Measurements from ENCODE around the gene SPPL2A. TPM values are rescaled to one million over a fixed set of nuclear protein-coding genes. Genes with fewer than 3 reads are reported as not detected.

The SPPL2A gene
- total RNA-seq, 1 donor from 2014 or later, result 156 TPM

DNA sequence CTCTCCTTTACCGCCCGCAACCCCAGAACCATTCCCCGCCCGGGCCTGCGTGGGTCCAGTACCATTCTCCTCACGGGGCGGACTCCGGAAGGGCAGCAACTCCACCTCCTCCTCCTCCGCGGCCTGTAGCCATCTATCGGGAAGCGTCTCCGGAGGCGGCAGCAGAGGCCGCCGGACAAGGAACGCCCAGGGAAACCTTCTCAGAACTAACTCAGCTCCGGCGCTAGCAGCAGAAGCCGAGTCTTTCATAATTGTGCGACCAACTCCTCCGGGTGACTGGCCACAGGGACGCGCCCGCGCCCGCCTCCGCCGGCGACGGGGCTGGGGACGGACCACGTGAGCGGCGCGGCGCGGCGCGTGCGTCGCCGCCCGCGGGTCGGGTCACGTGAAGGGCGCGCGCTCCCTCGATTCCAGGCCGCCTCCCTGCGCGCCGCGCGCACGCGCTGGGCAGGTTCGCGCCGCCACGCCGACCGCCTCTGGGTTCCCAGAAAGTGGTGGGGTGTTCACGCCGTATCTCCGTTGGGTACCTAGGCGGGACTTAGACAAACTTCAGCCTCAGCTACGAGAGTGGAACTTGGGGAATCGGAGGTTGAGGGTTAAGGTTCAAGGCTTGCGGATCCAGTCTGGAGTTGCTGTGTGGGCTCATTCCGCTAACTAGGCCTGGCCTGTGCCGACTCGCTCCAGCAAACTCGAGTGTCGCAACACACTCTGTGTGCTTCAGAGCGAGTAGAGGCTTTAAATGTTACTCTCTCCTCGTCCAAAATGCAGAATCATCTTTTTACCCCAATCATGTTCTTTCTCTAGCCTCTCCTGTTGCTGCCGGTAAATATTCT lies 78.8 kb downstream of the SPPL2A start, which contains the start of gene TRPM7:
TSS of gene TRPM7 (minus strand) at position 329 of the 833 bp plus-strand sequence. CDS start at position 65, 264 bp downstream.
- DNase-seq (ENCODE audit: low read depth), result peak; percentile 90

DNA sequence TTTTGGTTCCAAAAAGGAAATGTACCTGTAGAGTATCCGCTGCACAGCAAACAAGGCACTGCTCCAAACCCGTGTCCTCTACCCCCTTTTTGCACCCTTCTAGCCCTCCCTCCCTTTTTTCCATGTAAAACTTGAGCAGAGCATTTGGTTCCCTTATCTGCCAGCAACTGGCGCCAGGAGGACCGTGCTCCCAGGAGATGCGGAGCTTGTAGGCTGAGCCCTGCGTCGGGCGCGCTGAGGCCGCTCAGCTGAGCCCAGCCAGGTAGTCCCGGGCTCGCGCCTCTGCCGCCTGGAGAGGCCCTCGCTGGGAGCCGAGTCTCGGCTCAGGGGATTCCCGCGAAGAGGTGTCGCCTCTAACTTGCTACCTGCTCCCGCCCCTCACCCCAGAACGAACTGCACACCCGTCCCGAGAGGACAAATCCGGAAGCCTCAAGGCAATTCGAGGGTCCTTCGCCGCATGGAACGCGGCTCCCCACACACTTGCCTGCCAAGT lies 79.5 kb downstream of the SPPL2A start:
- DNase-seq (ENCODE audit: low read depth), result peak; percentile 40

DNA sequence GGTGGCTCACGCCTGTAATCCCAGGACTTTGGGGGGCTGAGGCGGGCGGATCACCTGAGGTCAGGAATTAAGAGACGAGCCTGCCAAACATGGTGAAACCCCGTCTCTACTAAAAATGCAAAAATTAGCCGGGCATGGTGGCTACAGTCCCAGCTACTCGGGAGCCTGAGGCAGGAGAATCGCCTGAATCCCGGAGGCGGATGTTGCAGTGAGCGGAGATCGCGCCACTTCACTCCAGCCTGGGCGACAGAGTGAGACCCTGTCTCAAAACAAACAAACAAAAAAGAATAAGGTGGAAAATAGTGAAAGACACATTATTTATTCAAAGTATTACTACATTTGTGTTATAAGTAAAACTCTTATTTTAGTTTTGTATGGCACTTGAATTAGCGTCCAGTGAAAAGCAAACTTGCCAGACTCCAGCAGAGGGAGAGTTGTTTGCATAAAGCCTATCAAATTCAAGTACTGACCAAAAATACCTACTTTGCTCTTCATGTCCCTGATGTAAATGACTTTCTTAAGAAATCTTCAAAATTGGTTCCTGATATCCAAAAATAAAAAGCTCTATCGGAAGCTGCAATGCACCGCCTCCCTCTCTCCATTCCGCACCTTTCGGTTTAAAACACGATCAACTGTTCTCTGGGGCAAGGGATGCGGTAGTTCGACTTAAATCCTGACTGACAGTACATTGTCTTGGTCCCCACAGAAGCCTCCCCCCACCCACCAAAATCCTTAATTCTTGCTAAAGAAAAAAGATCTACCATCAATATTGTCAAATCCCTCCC lies 80.1 kb downstream of the SPPL2A start:
- no peak for DNase-seq (ENCODE audit: low read depth)

DNA sequence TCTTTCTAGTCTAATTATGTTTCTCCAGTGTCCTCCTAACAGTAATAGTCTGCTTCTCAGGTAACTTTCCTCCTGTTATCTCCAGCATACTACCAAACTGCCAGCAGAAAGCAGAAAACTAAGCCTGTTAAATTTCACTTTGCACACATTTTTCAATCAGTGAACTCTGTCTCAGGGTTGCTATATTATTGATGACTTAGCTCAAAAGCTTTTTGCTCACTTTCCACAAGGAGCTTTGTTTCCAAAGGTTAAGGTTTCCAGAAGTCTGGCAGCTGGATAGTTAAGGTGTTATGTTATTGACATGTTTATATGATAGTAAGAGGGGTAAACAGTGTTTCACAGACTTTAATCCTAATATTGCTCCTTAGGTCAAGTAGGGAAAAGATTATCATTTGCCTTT lies 84.0 kb downstream of the SPPL2A start:
- no peak for DNase-seq (ENCODE audit: low read depth)

DNA sequence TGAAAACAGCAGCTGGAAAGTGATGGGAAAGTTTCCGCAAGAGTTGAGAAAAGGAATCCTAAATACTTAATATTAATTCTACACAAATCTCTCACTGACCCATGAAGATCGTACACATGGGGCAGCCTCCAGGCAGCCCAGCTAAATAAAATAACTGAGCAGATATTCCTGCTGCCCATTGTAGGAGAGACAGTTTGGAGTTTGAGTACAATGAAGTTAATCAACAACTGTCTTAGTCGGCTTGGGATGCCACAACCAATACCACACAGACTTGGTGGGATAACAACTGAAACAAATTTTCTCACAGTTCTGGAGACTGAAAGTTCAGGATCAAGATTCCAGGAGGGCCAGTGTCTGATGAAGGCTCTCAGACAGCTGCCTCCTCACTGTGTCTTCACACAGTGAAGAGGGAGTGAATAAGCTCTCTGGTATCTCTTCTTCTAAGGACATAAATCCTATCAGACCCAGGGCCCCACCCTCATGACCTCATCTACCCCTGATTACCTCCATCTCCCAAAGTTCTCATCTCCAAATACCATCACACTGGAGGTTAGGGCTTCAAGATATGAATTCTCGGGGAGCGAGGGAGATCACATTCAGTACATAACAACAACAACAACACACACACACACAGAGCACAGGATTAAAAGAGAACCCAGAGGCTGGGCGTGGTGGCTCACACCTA lies 88.6 kb downstream of the SPPL2A start:
- peak; percentile 85 for DNase-seq (ENCODE audit: low read depth)

DNA sequence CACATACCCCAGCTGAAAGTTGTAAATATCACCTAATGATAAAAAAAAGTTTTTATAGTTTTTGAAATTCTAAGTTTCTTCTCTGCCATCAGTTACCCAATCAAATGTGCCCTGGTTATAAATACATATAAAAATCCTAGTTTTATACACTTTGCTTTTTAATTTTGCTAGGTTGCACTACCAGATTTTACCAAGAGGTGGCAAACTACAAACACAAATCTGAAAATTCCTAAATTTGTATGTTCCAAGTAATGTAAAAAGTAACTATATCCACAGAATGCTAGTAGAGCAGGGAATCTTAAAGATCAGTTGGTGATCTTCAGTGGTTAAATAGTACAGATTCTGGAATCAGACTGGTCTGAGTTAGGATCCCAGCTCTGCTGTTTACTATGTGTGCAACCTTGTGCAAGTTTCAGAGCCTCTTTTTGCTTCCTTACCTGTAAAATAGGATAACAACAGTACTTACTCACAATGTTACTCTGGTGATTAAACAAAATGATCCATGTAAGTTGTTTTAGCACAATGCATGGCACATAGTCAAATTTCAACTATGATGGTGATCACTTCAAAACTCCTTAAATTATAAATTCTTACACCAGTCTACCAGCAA lies 89.9 kb downstream of the SPPL2A start:
- peak; percentile 53 for DNase-seq (ENCODE audit: low read depth)

DNA sequence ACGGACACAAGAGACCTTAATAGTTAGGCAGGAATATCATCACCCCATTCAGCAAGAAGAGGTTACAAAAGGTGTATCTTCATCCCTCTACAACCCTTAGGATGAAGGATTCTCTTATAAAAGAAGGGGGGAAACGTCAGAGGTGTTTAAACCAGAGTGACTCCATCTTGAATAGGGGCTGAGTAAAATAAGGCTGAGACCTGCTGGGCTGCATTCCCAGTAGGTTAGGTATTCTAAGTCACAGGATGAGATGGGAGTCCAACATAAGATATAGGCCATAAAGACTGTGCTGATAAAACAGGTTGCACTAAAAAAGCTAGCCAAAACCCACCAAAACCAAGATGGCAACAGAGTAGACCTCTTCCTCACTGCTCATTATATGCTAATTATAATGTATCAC lies 95.4 kb downstream of the SPPL2A start:
- DNase-seq (ENCODE audit: low read depth), result no peak

DNA sequence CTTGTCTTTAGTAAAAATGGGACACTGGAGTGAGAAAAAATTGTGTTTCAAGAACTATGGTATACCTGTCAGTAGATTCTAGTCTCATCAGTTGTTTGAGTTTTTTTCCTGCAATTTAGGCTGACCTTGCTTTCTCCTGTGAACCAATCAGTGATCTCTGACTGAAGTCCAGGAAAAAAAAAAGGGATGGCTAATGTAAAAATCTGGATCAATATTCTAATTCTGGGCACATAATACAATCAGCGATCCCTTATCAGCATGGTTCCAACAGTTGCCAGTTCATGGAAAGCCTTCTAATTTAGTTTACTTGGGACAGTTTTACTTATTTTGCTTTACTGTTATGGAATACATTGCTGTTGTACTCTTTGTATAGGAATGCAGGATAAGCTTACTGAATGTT lies 95.9 kb downstream of the SPPL2A start:
- DNase-seq (ENCODE audit: low read depth), result no peak

DNA sequence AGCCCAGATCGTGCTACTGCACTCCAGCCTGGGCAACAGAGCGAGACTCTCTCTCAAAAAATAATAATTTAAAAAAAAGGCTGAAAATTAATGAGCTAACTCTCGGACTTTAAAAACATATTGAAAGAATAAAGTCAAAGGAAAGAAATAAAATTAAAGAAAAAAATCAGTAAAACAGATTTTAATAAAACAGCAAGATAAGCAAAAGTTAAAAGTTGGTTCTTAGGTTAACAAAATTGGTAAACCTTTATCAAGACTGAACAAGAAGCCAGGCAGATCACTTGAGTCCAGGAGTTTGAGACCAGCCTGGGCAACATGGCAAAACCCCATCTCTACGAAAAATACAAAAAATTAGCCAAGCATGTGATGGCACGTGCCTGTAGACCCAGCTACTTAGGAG lies 99.6 kb downstream of the SPPL2A start:
- no peak for DNase-seq (ENCODE audit: low read depth)

DNA sequence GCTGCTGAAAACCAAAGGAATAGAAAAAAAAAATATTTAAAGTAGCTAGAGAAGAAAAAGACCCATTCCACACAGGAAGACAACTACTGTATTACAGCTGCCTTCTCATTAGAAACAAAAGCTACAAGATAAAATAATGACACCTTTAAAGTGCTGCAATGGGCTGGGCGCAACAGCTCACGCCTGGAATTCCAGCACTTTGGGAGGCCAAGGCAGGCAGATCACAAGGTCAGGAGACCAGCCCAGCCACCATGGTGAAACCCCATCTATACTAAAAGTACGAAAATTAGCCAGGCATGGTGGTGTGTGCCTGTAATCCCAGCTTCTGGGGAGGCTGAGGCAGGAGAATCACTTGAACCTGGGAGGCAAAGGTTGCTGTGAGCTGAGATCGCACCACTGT lies 110.0 kb downstream of the SPPL2A start:
- DNase-seq (ENCODE audit: low read depth), result no peak

DNA sequence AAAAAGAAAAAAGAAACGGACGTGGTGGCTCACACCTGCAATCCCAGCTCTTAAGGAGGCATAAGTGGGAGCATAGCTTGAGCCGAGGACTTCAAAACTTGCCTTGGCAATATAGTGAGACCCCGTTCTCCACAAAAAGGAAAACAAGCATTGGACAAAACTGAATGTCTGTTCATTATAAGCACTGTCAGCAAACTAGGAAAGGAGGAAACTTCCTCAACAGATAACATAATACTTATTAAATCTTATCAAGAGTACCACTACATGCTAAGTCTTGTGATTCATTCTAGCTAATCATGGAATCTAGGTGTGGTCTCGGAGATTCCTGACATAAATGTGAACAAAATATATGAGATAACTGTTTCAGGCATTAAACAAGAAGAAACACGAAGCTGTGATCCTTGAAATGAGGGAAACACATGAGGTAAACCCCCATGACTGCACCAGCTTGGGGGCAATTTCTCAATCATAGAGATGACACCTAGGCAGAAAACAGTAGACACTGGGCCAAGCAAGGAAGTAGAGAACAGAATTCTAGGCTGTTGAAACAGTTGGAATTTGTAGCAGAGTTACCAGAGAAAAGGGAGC lies 112.3 kb downstream of the SPPL2A start:
- no peak for DNase-seq (ENCODE audit: low read depth)

DNA sequence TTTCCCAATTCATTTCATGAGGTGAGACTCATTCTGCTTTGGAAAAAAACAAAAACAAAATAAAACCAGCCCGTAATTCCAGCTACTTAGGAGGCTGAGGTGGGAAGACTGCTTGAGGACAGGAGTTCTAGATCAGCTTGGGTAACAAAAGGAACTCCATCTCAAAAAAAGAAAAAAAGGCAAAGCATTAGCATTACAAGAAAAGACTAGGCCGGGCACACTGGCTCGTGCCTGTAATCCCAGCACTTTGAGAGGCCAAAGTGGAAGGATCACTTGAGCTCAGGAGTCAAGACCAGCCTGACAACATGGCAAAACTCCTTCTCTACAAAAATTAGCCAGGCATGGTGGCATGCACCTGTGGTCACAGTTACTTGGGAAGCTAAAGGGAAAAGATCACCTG lies 112.8 kb downstream of the SPPL2A start:
- no peak for DNase-seq (ENCODE audit: low read depth)

Other genes starting within 250 kb of the SPPL2A start
- not detected in 2 replicates for gene USP50, start 219.0 kb downstream of the SPPL2A start, total RNA-seq
- gene TRPM7, start 78.9 kb downstream of the SPPL2A start, total RNA-seq, result 36.2 and 37.1 TPM in 2 replicates
- gene AP4E1, start 143.0 kb upstream of the SPPL2A start, total RNA-seq, result 19.7 and 24.9 TPM in 2 replicates

Measured in myocyte (in vitro differentiated cells).